Hepatocyte (in vitro differentiated cells): ENCODE results near the gene AP5Z1. TPM values are rescaled to one million over a fixed set of nuclear protein-coding genes. Genes with fewer than 3 reads are reported as not detected.

Experiments
- DNase-seq: peaks from one replicate; pipeline ENCODE4 v3.0.0-alpha.2; 2016; ENCODE audit warnings: low spot score
- H2AFZ ChIP-seq: fragments of 200-600 bp; sonication (generic); 2 replicates; pipeline ENCODE4 v1.6.0; 2016; ENCODE audit warnings: antibody characterized with exemption, mild to moderate bottlenecking
- H3K27ac ChIP-seq: fragments of 200-600 bp; sonication (generic); 2 replicates; pipeline ENCODE4 v1.5.1; 2016; ENCODE audit warnings: mild to moderate bottlenecking
- H3K27me3 ChIP-seq: fragments of 200-600 bp; sonication (generic); 2 replicates; pipeline ENCODE4 v1.6.1; 2016
- H3K36me3 ChIP-seq: fragments of 200-600 bp; sonication (generic); replicated peaks from 2 replicates; pipeline ENCODE4 v1.5.1; 2016; ENCODE audit warnings: low read depth; ENCODE audit not compliant: insufficient read depth
- H3K4me1 ChIP-seq: fragments of 200-600 bp; sonication (generic); 2 replicates; pipeline ENCODE4 v1.5.1; 2016; ENCODE audit warnings: mild to moderate bottlenecking, moderate library complexity; ENCODE audit not compliant: insufficient read depth
- H3K4me2 ChIP-seq: fragments of 200-600 bp; sonication (generic); 2 replicates; pipeline ENCODE4 v1.6.0; 2016
- H3K4me3 ChIP-seq: fragments of 200-600 bp; sonication (generic); 2 replicates; pipeline ENCODE4 v1.5.1; 2016; ENCODE audit warnings: mild to moderate bottlenecking
- H3K79me2 ChIP-seq: fragments of 200-600 bp; sonication (generic); 2 replicates; pipeline ENCODE4 v1.6.0; 2017; ENCODE audit warnings: mild to moderate bottlenecking
- H3K9me2 ChIP-seq: fragments of 200-600 bp; sonication (generic); replicated peaks from 2 replicates; pipeline ENCODE4 v1.6.0; 2017; ENCODE audit warnings: mild to moderate bottlenecking; ENCODE audit not compliant: insufficient read depth
- H3K9me3 ChIP-seq: fragments of 200-600 bp; sonication (generic); 2 replicates; pipeline ENCODE4 v1.5.1; 2016; ENCODE audit warnings: low read depth, mild to moderate bottlenecking
- H4K20me1 ChIP-seq: fragments of 200-600 bp; sonication (generic); 2 replicates; pipeline ENCODE4 v1.6.0; 2016; ENCODE audit warnings: mild to moderate bottlenecking; ENCODE audit not compliant: insufficient read depth, poor library complexity, severe bottlenecking
- CTCF ChIP-seq: fragments of 200-600 bp; sonication (generic); IDR thresholded peaks from 2 replicates; pipeline ENCODE4 v1.5.1; 2016; ENCODE audit warnings: antibody characterized with exemption, mild to moderate bottlenecking; ENCODE audit not compliant: poor library complexity
- EZH2 ChIP-seq: fragments of 200-600 bp; sonication (generic); IDR thresholded peaks from 2 replicates; pipeline ENCODE4 v1.6.1; 2016; ENCODE audit warnings: antibody characterized with exemption, mild to moderate bottlenecking, borderline replicate concordance
- EZH2phosphoT487 ChIP-seq: fragments of 200-600 bp; sonication (generic); IDR thresholded peaks from one replicate; pipeline ENCODE4 v1.6.1; 2018; ENCODE audit warnings: antibody characterized with exemption, mild to moderate bottlenecking, low read depth, moderate library complexity; ENCODE audit not compliant: unreplicated experiment, severe bottlenecking
- WGBS: methylation state at CpG from one replicate; pipeline ENCODE4 v1.1.6; 2016; ENCODE audit warnings: low lambda C conversion rate; ENCODE audit errors: missing lambda C conversion rate; 5-methylcytosine and 5-hydroxymethylcytosine counted together
- polyA plus RNA-seq: library from polyadenylated mRNA; unstranded; fragments of >200 nt; fragmentation: Nextera tagmentation; extraction: Ambion mirVana; gene quantifications from 2 replicates; pipeline ENCODE4 v1.2.1, GENCODE V29; 2016
- total RNA-seq: library from RNA; depleted of rRNA; stranded (reverse); fragments of >200 nt; gene quantifications from 2 replicates; pipeline ENCODE4 v1.2.3, GENCODE V29; 2014

AP5Z1 gene
- total and polyA plus RNA-seq, 2 experiments from 2014 or later, result 33.9 to 60.3 TPM

GRCh38 chr7:4781366-4782069, 6.1 kb downstream of the AP5Z1 start:
- TF ChIP-seq CTCF, result no peak
- TF ChIP-seq EZH2, result no peak
- H3K4me2 ChIP-seq, result no peak overlapping the region
- H3K9me2 ChIP-seq, result no peaks in the 10 kb centered on the region
- WGBS, result 98% methylated on average over 27 of the region's 27 CpGs
- H3K27ac ChIP-seq, result no peak overlapping the region
- H3K9me3 ChIP-seq, result no peaks in the 10 kb centered on the region
- no peaks in the 10 kb centered on the region for H3K36me3 ChIP-seq
- H3K27me3 ChIP-seq, result no peaks in the 10 kb centered on the region
- no peak overlapping the region for H2AFZ ChIP-seq
- peaks cover 8% of the 10 kb centered on the region for H3K4me1 ChIP-seq
- no peak for DNase-seq
- H3K79me2 ChIP-seq, result peaks cover 36% of the 10 kb centered on the region
- H4K20me1 ChIP-seq, result peaks cover 13% of the 10 kb centered on the region
- H3K4me3 ChIP-seq, result no peak overlapping the region

GRCh38 chr7:4782333-4783291, 7.2 kb downstream of the AP5Z1 start:
- TF ChIP-seq EZH2phosphoT487, result no peak
- TF ChIP-seq CTCF, result no peak
- TF ChIP-seq EZH2, result no peak
- Histone ChIP-seq H3K36me3 (no peaks in the 10 kb centered on the region), H3K27ac (no peak overlapping the region), H3K4me1 (no peaks in the 10 kb centered on the region), H3K9me2 (no peaks in the 10 kb centered on the region), H3K4me2 (no peak overlapping the region), H3K27me3 (no peaks in the 10 kb centered on the region), H2AFZ (no peak overlapping the region), H3K9me3 (no peaks in the 10 kb centered on the region), H4K20me1 (peaks cover 13% of the 10 kb centered on the region), H3K79me2 (peaks cover 26% of the 10 kb centered on the region), H3K4me3 (no peak overlapping the region)
- 96% methylated on average over 30 of the region's 36 CpGs for whole genome bisulfite sequencing
- DNase-seq, result no peak

GRCh38 chr7:4783292-4783652, 7.8 kb downstream of the AP5Z1 start:
- TF ChIP-seq EZH2 (no peak), EZH2phosphoT487 (no peak), CTCF (no peak)
- no peaks in the 10 kb centered on the region for H3K27me3 ChIP-seq
- H3K4me3 ChIP-seq, result no peak overlapping the region
- H3K27ac ChIP-seq, result no peak overlapping the region
- H3K79me2 ChIP-seq, result peaks cover 19% of the 10 kb centered on the region
- H3K36me3 ChIP-seq, result no peaks in the 10 kb centered on the region
- 92% methylated on average over 13 of the region's 16 CpGs for WGBS
- H2AFZ ChIP-seq, result no peak overlapping the region
- no peaks in the 10 kb centered on the region for H3K4me1 ChIP-seq
- no peak for DNase-seq
- H3K9me3 ChIP-seq, result no peaks in the 10 kb centered on the region
- no peaks in the 10 kb centered on the region for H3K9me2 ChIP-seq
- no peak overlapping the region for H3K4me2 ChIP-seq
- peaks cover 13% of the 10 kb centered on the region for H4K20me1 ChIP-seq
